Breast epithelium (tissue), 4 donors: ENCODE measurements around the gene CAPN1. TPM values are rescaled to one million over a fixed set of nuclear protein-coding genes. Genes with fewer than 3 reads are reported as not detected.

Experiments
- DNase-seq, 2 donors: peaks; one replicate each; pipeline ENCODE4 v3.0.0-alpha.2; 2019; ENCODE audit warnings: low spot score in 2 of 2
- H3K27ac ChIP-seq, 2 donors: fragments of 200-600 bp; sonication (generic) in 1 of 2; one replicate each; pipeline ENCODE4 v1.5.1; 2016 to 2019; ENCODE audit warnings: mild to moderate bottlenecking in 1 of 2
- H3K27me3 ChIP-seq, 2 donors: fragments of 200-600 bp; sonication (generic) in 1 of 2; one replicate each; pipeline versions ENCODE4 v1.5.1 to v1.6.0; 2017 to 2019; ENCODE audit warnings: control low read depth in 1 of 2, mild to moderate bottlenecking in 1 of 2
- H3K36me3 ChIP-seq: fragments of 200-600 bp; one replicate; pipeline ENCODE4 v1.5.1; 2019
- H3K4me1 ChIP-seq, 2 donors: fragments of 200-600 bp; sonication (generic); one replicate each; pipeline ENCODE4 v1.5.1; 2016 to 2019; ENCODE audit warnings: control low read depth in 1 of 2
- H3K4me3 ChIP-seq, 3 donors: fragments of 200-600 bp; sonication (generic); 1 replicate in 2 of 3; 2 replicates in 1 of 3; pipeline ENCODE4 v1.5.1; 2016 to 2019; ENCODE audit warnings: mild to moderate bottlenecking in 3 of 3, moderate library complexity in 2 of 3
- H3K9me3 ChIP-seq, 2 donors: fragments of 200-600 bp; sonication (generic) in 1 of 2; one replicate each; pipeline ENCODE4 v1.5.1; 2016 to 2019; ENCODE audit warnings: control low read depth in 1 of 2
- POLR2A ChIP-seq: fragments of 450-650 bp; IDR thresholded peaks from one replicate; pipeline ENCODE4 v1.6.1; 2016; ENCODE audit warnings: antibody characterized with exemption, mild to moderate bottlenecking, moderate library complexity
- POLR2AphosphoS5 ChIP-seq, 3 donors: sonication (generic); formaldehyde crosslinking; IDR thresholded peaks; one replicate each; pipeline ENCODE4 v1.6.1; 2017; ENCODE audit warnings: antibody characterized with exemption in 3 of 3
- intact Hi-C: fragments of 100-400 bp; cut with DNase I; formaldehyde crosslinking; loops from one replicate; pipeline ENCODE4 v1.15.1; 2023; ENCODE audit warnings: low total_unique reads
- total RNA-seq, 3 donors: library from RNA; depleted of rRNA; stranded (reverse); fragments of >200 nt; gene quantifications; one replicate each; pipeline ENCODE4 v1.1.0, GENCODE V29; 2016
- TF ChIP-seq, protein P1 (sequence below), 3 donors: fragments of 450-650 bp; IDR thresholded peaks; one replicate each; pipeline ENCODE4 v1.5.1; 2016 to 2017; ENCODE audit warnings: antibody characterized with exemption in 3 of 3, mild to moderate bottlenecking in 3 of 3, moderate library complexity in 3 of 3

The CAPN1 gene
- total RNA-seq, 3 donors from 2014 or later: 112 to 167 (median 140) TPM

DNA sequence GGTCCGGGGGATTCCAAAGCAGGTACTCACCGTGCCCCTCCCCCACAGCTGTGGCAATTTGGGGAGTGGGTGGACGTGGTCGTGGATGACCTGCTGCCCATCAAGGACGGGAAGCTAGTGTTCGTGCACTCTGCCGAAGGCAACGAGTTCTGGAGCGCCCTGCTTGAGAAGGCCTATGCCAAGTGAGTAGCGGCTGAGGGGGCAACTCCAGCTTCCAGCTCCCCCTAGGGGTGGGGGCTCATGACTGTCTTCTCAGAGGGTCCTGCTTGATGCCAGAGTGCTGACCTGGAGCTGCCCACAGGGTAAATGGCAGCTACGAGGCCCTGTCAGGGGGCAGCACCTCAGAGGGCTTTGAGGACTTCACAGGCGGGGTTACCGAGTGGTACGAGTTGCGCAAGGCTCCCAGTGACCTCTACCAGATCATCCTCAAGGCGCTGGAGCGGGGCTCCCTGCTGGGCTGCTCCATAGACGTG lies 4.2 kb downstream of the CAPN1 start:
- Histone ChIP-seq H3K4me1 (peaks cover 0 to 17% of the 10 kb centered on the region in 2 donors), H3K27me3 (no peaks in the 10 kb centered on the region), H3K4me3 (no peak overlapping the region), H3K27ac (peak overlapping the region; percentile 9 to 96), H3K36me3 (peaks cover 9% of the 10 kb centered on the region), H3K9me3 (no peaks in the 10 kb centered on the region)
- intact Hi-C loops: loop anchor here (10.0 kb wide), 1 partner anchor 61 kb away; the partner anchor contains the start of genes FAU and MRPL49
- DNase-seq: no peak
- TF ChIP-seq POLR2A: no peak
- TF ChIP-seq, protein P1, sequence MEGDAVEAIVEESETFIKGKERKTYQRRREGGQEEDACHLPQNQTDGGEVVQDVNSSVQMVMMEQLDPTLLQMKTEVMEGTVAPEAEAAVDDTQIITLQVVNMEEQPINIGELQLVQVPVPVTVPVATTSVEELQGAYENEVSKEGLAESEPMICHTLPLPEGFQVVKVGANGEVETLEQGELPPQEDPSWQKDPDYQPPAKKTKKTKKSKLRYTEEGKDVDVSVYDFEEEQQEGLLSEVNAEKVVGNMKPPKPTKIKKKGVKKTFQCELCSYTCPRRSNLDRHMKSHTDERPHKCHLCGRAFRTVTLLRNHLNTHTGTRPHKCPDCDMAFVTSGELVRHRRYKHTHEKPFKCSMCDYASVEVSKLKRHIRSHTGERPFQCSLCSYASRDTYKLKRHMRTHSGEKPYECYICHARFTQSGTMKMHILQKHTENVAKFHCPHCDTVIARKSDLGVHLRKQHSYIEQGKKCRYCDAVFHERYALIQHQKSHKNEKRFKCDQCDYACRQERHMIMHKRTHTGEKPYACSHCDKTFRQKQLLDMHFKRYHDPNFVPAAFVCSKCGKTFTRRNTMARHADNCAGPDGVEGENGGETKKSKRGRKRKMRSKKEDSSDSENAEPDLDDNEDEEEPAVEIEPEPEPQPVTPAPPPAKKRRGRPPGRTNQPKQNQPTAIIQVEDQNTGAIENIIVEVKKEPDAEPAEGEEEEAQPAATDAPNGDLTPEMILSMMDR (IDR thresholded peaks at IDR 0.05): no peak
- no peak for TF ChIP-seq POLR2AphosphoS5 (IDR thresholded peaks at IDR 0.05)

DNA sequence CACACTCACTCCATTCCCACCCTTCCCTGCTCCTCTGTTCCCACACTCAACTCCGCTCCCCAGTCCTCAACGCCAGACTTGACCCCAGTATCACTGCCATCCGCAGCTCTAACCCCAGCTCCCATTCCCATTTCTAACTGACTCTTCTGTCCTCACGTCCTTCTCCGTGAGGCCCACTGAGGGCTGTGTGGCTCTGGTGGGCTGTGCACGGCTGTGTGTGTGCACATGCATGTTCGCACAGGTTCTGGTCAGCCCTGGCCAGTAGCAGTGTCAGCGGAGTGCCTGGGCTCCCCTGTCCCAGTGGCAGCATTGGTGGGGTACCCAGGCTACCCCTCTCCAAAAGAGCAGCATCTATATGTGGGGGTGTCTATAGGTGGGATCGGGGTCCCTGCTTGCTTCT lies 5.0 kb downstream of the CAPN1 start:
- peaks cover 9% of the 10 kb centered on the region for H3K36me3 ChIP-seq
- no peak for TF ChIP-seq POLR2A
- TF ChIP-seq, protein P1 (IDR thresholded peaks at IDR 0.05): no peak
- no peak for TF ChIP-seq POLR2AphosphoS5 (IDR thresholded peaks at IDR 0.05)
- no peak for DNase-seq
- intact Hi-C loops: loop anchor here (10.0 kb wide), 1 partner anchor 62 kb away; the partner anchor contains the start of genes FAU and MRPL49
- no peak overlapping the region for H3K4me3 ChIP-seq
- H3K27ac ChIP-seq: no peak overlapping the region
- H3K9me3 ChIP-seq: no peaks in the 10 kb centered on the region
- peaks cover 0 to 17% of the 10 kb centered on the region in 2 donors for H3K4me1 ChIP-seq
- H3K27me3 ChIP-seq: no peaks in the 10 kb centered on the region

DNA sequence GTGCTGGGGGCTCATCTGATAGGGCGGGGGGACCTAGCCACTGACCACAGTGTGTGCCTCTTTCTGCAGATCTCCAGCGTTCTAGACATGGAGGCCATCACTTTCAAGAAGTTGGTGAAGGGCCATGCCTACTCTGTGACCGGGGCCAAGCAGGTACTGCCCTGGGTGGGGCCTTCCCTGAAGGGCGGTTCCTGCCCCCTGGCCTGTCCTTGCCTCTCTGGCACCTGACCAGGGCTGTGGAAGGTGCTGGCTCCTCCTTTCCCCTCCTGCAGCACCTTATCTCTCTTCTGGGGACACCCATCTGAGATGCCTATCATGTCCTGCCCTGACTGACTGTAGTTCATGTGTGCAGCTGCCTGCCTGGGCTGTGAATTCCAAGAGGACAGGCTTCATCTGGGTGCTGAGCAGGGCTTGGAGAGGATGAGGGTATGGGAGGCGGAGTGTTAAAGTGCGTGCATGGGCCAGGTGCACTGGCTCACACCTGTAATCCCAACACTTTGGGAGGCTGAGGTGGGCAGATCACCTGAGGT lies 5.5 kb downstream of the CAPN1 start:
- Histone ChIP-seq H3K4me1 (peaks cover 0 to 17% of the 10 kb centered on the region in 2 donors), H3K4me3 (no peak overlapping the region), H3K27ac (no peak overlapping the region), H3K27me3 (no peaks in the 10 kb centered on the region), H3K36me3 (peaks cover 9% of the 10 kb centered on the region), H3K9me3 (no peaks in the 10 kb centered on the region)
- intact Hi-C loops: loop anchor here (10.0 kb wide), 1 partner anchor 62 kb away; the partner anchor contains the start of genes FAU and MRPL49
- DNase-seq: no peak
- TF ChIP-seq POLR2A (no peak), POLR2AphosphoS5 (IDR thresholded peaks at IDR 0.05) (no peak)
- TF ChIP-seq, protein P1 (IDR thresholded peaks at IDR 0.05): no peak

DNA sequence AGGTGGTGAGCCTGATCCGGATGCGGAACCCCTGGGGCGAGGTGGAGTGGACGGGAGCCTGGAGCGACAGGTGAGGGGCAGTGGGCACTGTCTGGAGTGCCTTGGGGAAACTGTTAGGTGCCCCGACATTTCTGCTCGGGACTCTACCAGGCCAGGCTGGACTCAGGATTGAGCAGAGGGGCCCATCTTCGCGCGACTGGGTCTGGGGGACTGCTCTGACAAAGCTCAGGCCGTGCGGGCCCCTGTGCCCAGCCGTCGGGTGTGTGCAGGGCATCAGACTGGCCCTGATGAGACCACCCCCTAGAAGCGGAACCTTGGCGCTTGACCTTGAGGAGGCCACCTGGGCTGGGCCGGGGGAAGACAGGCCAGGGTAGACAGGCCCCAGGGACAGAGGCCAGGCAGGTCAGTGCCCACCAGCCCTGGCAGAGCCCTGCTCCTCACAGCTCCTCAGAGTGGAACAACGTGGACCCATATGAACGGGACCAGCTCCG lies 6.3 kb downstream of the CAPN1 start:
- intact Hi-C loops: loop anchor here (10.0 kb wide), 1 partner anchor 63 kb away; the partner anchor contains the start of genes FAU and MRPL49
- no peaks in the 10 kb centered on the region for H3K9me3 ChIP-seq
- DNase-seq: no peak
- peaks cover 0 to 16% of the 10 kb centered on the region in 2 donors for H3K4me1 ChIP-seq
- no peak overlapping the region for H3K4me3 ChIP-seq
- TF ChIP-seq POLR2A: no peak
- no peak for TF ChIP-seq POLR2AphosphoS5 (IDR thresholded peaks at IDR 0.05)
- TF ChIP-seq, protein P1 (IDR thresholded peaks at IDR 0.05): no peak
- peaks cover 9% of the 10 kb centered on the region for H3K36me3 ChIP-seq
- no peaks in the 10 kb centered on the region for H3K27me3 ChIP-seq
- no peak overlapping the region for H3K27ac ChIP-seq

DNA sequence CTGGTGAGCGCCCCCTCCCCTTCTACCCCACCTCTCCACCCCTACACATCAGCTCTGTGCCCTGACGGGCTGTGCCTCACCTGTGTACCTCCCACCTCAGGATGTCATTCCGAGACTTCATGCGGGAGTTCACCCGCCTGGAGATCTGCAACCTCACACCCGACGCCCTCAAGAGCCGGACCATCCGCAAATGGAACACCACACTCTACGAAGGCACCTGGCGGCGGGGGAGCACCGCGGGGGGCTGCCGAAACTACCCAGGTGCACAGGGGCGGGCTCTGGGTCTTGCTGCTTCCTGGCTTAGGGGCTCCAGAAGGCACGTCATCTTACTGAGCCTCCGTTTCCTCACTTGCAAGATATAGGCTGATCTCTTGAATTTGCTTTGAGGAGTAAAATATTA lies 6.8 kb downstream of the CAPN1 start:
- H3K4me3 ChIP-seq: no peak overlapping the region
- DNase-seq: no peak
- H3K36me3 ChIP-seq: peaks cover 9% of the 10 kb centered on the region
- no peaks in the 10 kb centered on the region for H3K9me3 ChIP-seq
- no peak overlapping the region for H3K27ac ChIP-seq
- H3K27me3 ChIP-seq: no peaks in the 10 kb centered on the region
- intact Hi-C loops: loop anchor here (10.0 kb wide), 1 partner anchor 64 kb away; the partner anchor contains the start of genes FAU and MRPL49
- peaks cover 0 to 13% of the 10 kb centered on the region in 2 donors for H3K4me1 ChIP-seq
- TF ChIP-seq, protein P1 (IDR thresholded peaks at IDR 0.05): no peak
- TF ChIP-seq POLR2A (no peak), POLR2AphosphoS5 (IDR thresholded peaks at IDR 0.05) (no peak)
